ENCODE results near the gene PAK5. TPM values are rescaled to one million over a fixed set of nuclear protein-coding genes. Genes with fewer than 3 reads are reported as not detected.
"Not testable (repeated sequence)": the region's sequence is repeated elsewhere in the genome, so short reads cannot be mapped to it uniquely, and the experiment has no call there.

PAK5 gene
- total RNA-seq, 2 experiments from 2014 or later, result not detected

GRCh38 chr20:9647741-9648140, 191.1 kb downstream of the PAK5 start:
- H3K9me3 Mint-ChIP-seq, result no peaks in the 10 kb centered on the region
- CTCF ChIA-PET, result no interaction called here
- ATAC-seq (ENCODE audit: poor library complexity), result no peak

GRCh38 chr20:9646375-9646774, 192.5 kb downstream of the PAK5 start:
- Mint-ChIP-seq H3K4me1 (ENCODE audit: low read depth) (no peaks in the 10 kb centered on the region), H3K36me3 (ENCODE audit: low read depth) (no peaks in the 10 kb centered on the region), H3K9me3 (no peaks in the 10 kb centered on the region), H3K27me3 (no peaks in the 10 kb centered on the region), H3K27ac (no peak overlapping the region), H3K4me3 (no peak overlapping the region)
- intact Hi-C loops (cut with DNase I, micrococcal nuclease), result no loop called here
- Histone ChIP-seq H3K4me3 (ENCODE audit: low read length) (no peak overlapping the region), H3K9me3 (ENCODE audit: control insufficient read depth in 1 of 2, insufficient read depth in 1 of 2, low read length in 2 of 2) (no peaks in the 10 kb centered on the region), H3K4me1 (ENCODE audit: insufficient read depth, low read length) (no peaks in the 10 kb centered on the region), H3K27me3 (ENCODE audit: control insufficient read depth in 1 of 2, insufficient read depth in 2 of 2, low read length in 2 of 2) (no peaks in the 10 kb centered on the region), H3K36me3 (ENCODE audit: insufficient read depth, low read length) (no peaks in the 10 kb centered on the region), H3K27ac (ENCODE audit: low read depth in 1 of 2, low read length in 2 of 2) (no peak overlapping the region)
- no peak for DNase-seq
- no peak for ATAC-seq (ENCODE audit: poor library complexity)
- ChIA-PET CTCF (no interaction called here), POLR2A (no interaction called here)
- TF ChIP-seq CTCF (IDR thresholded peaks at IDR 0.05), result no peak

More at GRCh38 chr20:9647741-9648140, 191.1 kb downstream of the PAK5 start:
- no peak for DNase-seq
- H3K27me3 ChIP-seq (ENCODE audit: control insufficient read depth in 1 of 2, insufficient read depth in 2 of 2, low read length in 2 of 2), result no peaks in the 10 kb centered on the region
- H3K27me3 Mint-ChIP-seq, result no peaks in the 10 kb centered on the region
- H3K27ac Mint-ChIP-seq, result no peak overlapping the region
- POLR2A ChIA-PET, result no interaction called here
- H3K27ac ChIP-seq (ENCODE audit: low read depth in 1 of 2, low read length in 2 of 2), result no peak overlapping the region
- no peak for TF ChIP-seq CTCF (IDR thresholded peaks at IDR 0.05)
- no peak overlapping the region for H3K4me3 ChIP-seq (ENCODE audit: low read length)
- H3K9me3 ChIP-seq (ENCODE audit: control insufficient read depth in 1 of 2, insufficient read depth in 1 of 2, low read length in 2 of 2), result no peaks in the 10 kb centered on the region
- no peaks in the 10 kb centered on the region for H3K36me3 ChIP-seq (ENCODE audit: insufficient read depth, low read length)
- intact Hi-C loops (cut with DNase I, micrococcal nuclease), result no loop called here
- no peaks in the 10 kb centered on the region for H3K4me1 ChIP-seq (ENCODE audit: insufficient read depth, low read length)
- H3K36me3 Mint-ChIP-seq (ENCODE audit: low read depth), result no peaks in the 10 kb centered on the region
- H3K4me1 Mint-ChIP-seq (ENCODE audit: low read depth), result no peaks in the 10 kb centered on the region
- no peak overlapping the region for H3K4me3 Mint-ChIP-seq

- H3K36me3 Mint-ChIP-seq (ENCODE audit: low read depth), result no peaks in the 10 kb centered on the region
- no peaks in the 10 kb centered on the region for H3K4me1 Mint-ChIP-seq (ENCODE audit: low read depth)
- Histone ChIP-seq H3K27ac (ENCODE audit: low read depth in 1 of 2, low read length in 2 of 2) (no peak overlapping the region), H3K36me3 (ENCODE audit: insufficient read depth, low read length) (no peaks in the 10 kb centered on the region), H3K9me3 (ENCODE audit: control insufficient read depth in 1 of 2, insufficient read depth in 1 of 2, low read length in 2 of 2) (no peaks in the 10 kb centered on the region), H3K4me1 (ENCODE audit: insufficient read depth, low read length) (no peaks in the 10 kb centered on the region), H3K27me3 (ENCODE audit: control insufficient read depth in 1 of 2, insufficient read depth in 2 of 2, low read length in 2 of 2) (no peaks in the 10 kb centered on the region), H3K4me3 (ENCODE audit: low read length) (no peak overlapping the region)
- intact Hi-C loops (cut with DNase I, micrococcal nuclease), result no loop called here
- H3K27me3 Mint-ChIP-seq, result no peaks in the 10 kb centered on the region
- CTCF ChIA-PET, result no interaction called here
- POLR2A ChIA-PET, result no interaction called here
- ATAC-seq (ENCODE audit: poor library complexity) (no peak), DNase-seq (no peak)
- H3K9me3 Mint-ChIP-seq, result no peaks in the 10 kb centered on the region
- no peak overlapping the region for H3K27ac Mint-ChIP-seq
- no peak for TF ChIP-seq CTCF (IDR thresholded peaks at IDR 0.05)
- no peak overlapping the region for H3K4me3 Mint-ChIP-seq
These were observed 196.0 kb downstream of the PAK5 start for GRCh38 chr20:9642882-9643281.

- intact Hi-C loops (cut with DNase I, micrococcal nuclease); CTCF ChIA-PET; H3K27me3 Mint-ChIP-seq: not testable (repeated sequence)
These were observed 197.3 kb downstream of the PAK5 start for GRCh38 chr20:9641499-9642000.

More at GRCh38 chr20:9641499-9642000, 197.3 kb downstream of the PAK5 start:
- H3K4me1 ChIP-seq (ENCODE audit: insufficient read depth, low read length); H3K36me3 Mint-ChIP-seq (ENCODE audit: low read depth); H3K4me3 ChIP-seq (ENCODE audit: low read length); H3K4me1 Mint-ChIP-seq (ENCODE audit: low read depth); H3K27me3 ChIP-seq (ENCODE audit: control insufficient read depth in 1 of 2, insufficient read depth in 2 of 2, low read length in 2 of 2); H3K27ac Mint-ChIP-seq; H3K9me3 Mint-ChIP-seq; H3K36me3 ChIP-seq (ENCODE audit: insufficient read depth, low read length); H3K27ac ChIP-seq (ENCODE audit: low read depth in 1 of 2, low read length in 2 of 2); DNase-seq; ATAC-seq (ENCODE audit: poor library complexity); H3K4me3 Mint-ChIP-seq; H3K9me3 ChIP-seq (ENCODE audit: control insufficient read depth in 1 of 2, insufficient read depth in 1 of 2, low read length in 2 of 2); POLR2A ChIA-PET: not testable (repeated sequence)

Measured in CD4-positive, alpha-beta T cell (primary cell).